KMS-11 (cell line): Measurements from ENCODE around the gene TBC1D22B.

ENCODE experiments used
- H2AFZ ChIP-seq: fragments of 200-600 bp; sonication (generic); 2 replicates; pipeline ENCODE4 v1.6.1; 2016; ENCODE audit warnings: antibody characterized with exemption, mixed run types, low read depth
- H3K27ac ChIP-seq: fragments of 200-600 bp; sonication (generic); 2 replicates; pipeline ENCODE4 v1.6.1; 2016; ENCODE audit warnings: mild to moderate bottlenecking, mixed run types
- H3K27me3 ChIP-seq: fragments of 200-600 bp; sonication (generic); 2 replicates; pipeline ENCODE4 v1.6.1; 2017; ENCODE audit warnings: mild to moderate bottlenecking, low read depth, mixed run types, moderate library complexity; ENCODE audit not compliant: insufficient read depth
- H3K36me3 ChIP-seq: fragments of 200-600 bp; sonication (generic); 2 replicates; pipeline ENCODE4 v1.6.1; 2017; ENCODE audit warnings: mild to moderate bottlenecking, mixed run types; ENCODE audit not compliant: insufficient read depth
- H3K4me1 ChIP-seq: fragments of 200-600 bp; sonication (generic); 2 replicates; pipeline ENCODE4 v1.6.1; 2016; ENCODE audit warnings: mild to moderate bottlenecking, low read depth, mixed run types; ENCODE audit not compliant: poor library complexity, severe bottlenecking
- H3K4me2 ChIP-seq: fragments of 200-600 bp; sonication (generic); 2 replicates; pipeline ENCODE4 v1.7.0; 2016; ENCODE audit warnings: mild to moderate bottlenecking, mixed run types
- H3K4me3 ChIP-seq: fragments of 200-600 bp; sonication (generic); IDR thresholded peaks from 2 replicates; pipeline ENCODE4 v1.6.1; 2017; ENCODE audit warnings: low read depth, low read length, mixed read lengths; ENCODE audit not compliant: insufficient read depth
- H3K79me2 ChIP-seq: fragments of 200-600 bp; sonication (generic); 2 replicates; pipeline ENCODE4 v1.6.1; 2016; ENCODE audit warnings: low read depth, mixed run types; ENCODE audit not compliant: insufficient read depth
- H3K9ac ChIP-seq: fragments of 200-600 bp; sonication (generic); 2 replicates; pipeline ENCODE4 v1.6.1; 2016; ENCODE audit warnings: mild to moderate bottlenecking, mixed run types
- H4K20me1 ChIP-seq: fragments of 200-600 bp; sonication (generic); 2 replicates; pipeline ENCODE4 v1.6.1; 2016; ENCODE audit warnings: mild to moderate bottlenecking, mixed run types; ENCODE audit not compliant: insufficient read depth
- CTCF ChIP-seq: fragments of 200-600 bp; sonication (generic); conservative IDR thresholded peaks from 2 replicates; pipeline ENCODE4 v1.6.1; 2017; ENCODE audit warnings: low read depth, mild to moderate bottlenecking, antibody characterized with exemption, low read length, moderate library complexity, mixed read lengths

The TBC1D22B gene

GRCh38 chr6:37272834-37273566 lies 15.4 kb downstream of the TBC1D22B start:
- no peak overlapping the region for H3K4me2 ChIP-seq
- H3K79me2 ChIP-seq, result no peaks in the 10 kb centered on the region
- TF ChIP-seq CTCF, result no peak
- H3K36me3 ChIP-seq, result no peaks in the 10 kb centered on the region
- H3K27ac ChIP-seq, result no peak overlapping the region
- H2AFZ ChIP-seq, result no peak overlapping the region
- no peak overlapping the region for H3K9ac ChIP-seq
- peaks cover 10% of the 10 kb centered on the region for H3K4me1 ChIP-seq
- H3K27me3 ChIP-seq, result no peaks in the 10 kb centered on the region
- no peak overlapping the region for H3K4me3 ChIP-seq
- no peaks in the 10 kb centered on the region for H4K20me1 ChIP-seq

- no peak overlapping the region for H2AFZ ChIP-seq
- H4K20me1 ChIP-seq, result no peaks in the 10 kb centered on the region
- H3K36me3 ChIP-seq, result no peaks in the 10 kb centered on the region
- H3K27me3 ChIP-seq, result no peaks in the 10 kb centered on the region
- TF ChIP-seq CTCF, result no peak
- H3K9ac ChIP-seq, result no peak overlapping the region
- no peak overlapping the region for H3K27ac ChIP-seq
- no peak overlapping the region for H3K4me3 ChIP-seq
- no peak overlapping the region for H3K4me2 ChIP-seq
- H3K4me1 ChIP-seq, result peaks cover 10% of the 10 kb centered on the region
- H3K79me2 ChIP-seq, result no peaks in the 10 kb centered on the region
Observed at GRCh38 chr6:37273690-37274089, 16.1 kb downstream of the TBC1D22B start.

- peaks cover 21% of the 10 kb centered on the region for H3K4me1 ChIP-seq
- no peak overlapping the region for H3K4me2 ChIP-seq
- H3K4me3 ChIP-seq, result no peak overlapping the region
- no peaks in the 10 kb centered on the region for H3K27me3 ChIP-seq
- no peak overlapping the region for H3K9ac ChIP-seq
- no peaks in the 10 kb centered on the region for H3K79me2 ChIP-seq
- TF ChIP-seq CTCF, result no peak
- H3K27ac ChIP-seq, result no peak overlapping the region
- H3K36me3 ChIP-seq, result no peaks in the 10 kb centered on the region
- H2AFZ ChIP-seq, result no peak overlapping the region
- no peaks in the 10 kb centered on the region for H4K20me1 ChIP-seq
Observed at GRCh38 chr6:37275350-37275749, 17.8 kb downstream of the TBC1D22B start.

- Histone ChIP-seq H3K9ac (no peak overlapping the region), H2AFZ (no peak overlapping the region)
Observed at GRCh38 chr6:37277001-37277409, 19.4 kb downstream of the TBC1D22B start.

More at GRCh38 chr6:37277001-37277409, 19.4 kb downstream of the TBC1D22B start:
- no peak for TF ChIP-seq CTCF
- no peak overlapping the region for H3K4me2 ChIP-seq
- H3K27me3 ChIP-seq, result no peaks in the 10 kb centered on the region
- H3K27ac ChIP-seq, result no peak overlapping the region
- H3K36me3 ChIP-seq, result no peaks in the 10 kb centered on the region
- no peak overlapping the region for H3K4me3 ChIP-seq
- H3K79me2 ChIP-seq, result no peaks in the 10 kb centered on the region
- H3K4me1 ChIP-seq, result peaks cover 21% of the 10 kb centered on the region
- no peaks in the 10 kb centered on the region for H4K20me1 ChIP-seq
